ENCODE data around the gene SLC9A9.

The SLC9A9 gene

GRCh38 chr3:143478115-143478693 is 370.1 kb downstream of the SLC9A9 start:
- no peaks in the 10 kb centered on the region for H3K27me3 ChIP-seq (ENCODE audit: control insufficient read depth, insufficient read depth, low read length)
- H3K9ac ChIP-seq (ENCODE audit: low read length) = no peak overlapping the region
- H3K4me3 ChIP-seq (ENCODE audit: low read length) = no peak overlapping the region
- no peaks in the 10 kb centered on the region for H3K4me1 ChIP-seq (ENCODE audit: control insufficient read depth, insufficient read depth, low read length)
- H3K27ac ChIP-seq (ENCODE audit: low read depth, low read length) = no peak overlapping the region
- no peaks in the 10 kb centered on the region for H3K36me3 ChIP-seq (ENCODE audit: control insufficient read depth, insufficient read depth, low read length)

- no peaks in the 10 kb centered on the region for H3K27me3 ChIP-seq (ENCODE audit: control insufficient read depth, insufficient read depth, low read length)
- H3K9ac ChIP-seq (ENCODE audit: low read length) = no peak overlapping the region
- no peaks in the 10 kb centered on the region for H3K4me1 ChIP-seq (ENCODE audit: control insufficient read depth, insufficient read depth, low read length)
- H3K36me3 ChIP-seq (ENCODE audit: control insufficient read depth, insufficient read depth, low read length) = no peaks in the 10 kb centered on the region
- no peak overlapping the region for H3K4me3 ChIP-seq (ENCODE audit: low read length)
- H3K27ac ChIP-seq (ENCODE audit: low read depth, low read length) = no peak overlapping the region
These were observed 371.2 kb downstream of the SLC9A9 start for GRCh38 chr3:143476965-143477640.

- H3K27me3 ChIP-seq (ENCODE audit: control insufficient read depth, insufficient read depth, low read length) = no peaks in the 10 kb centered on the region
- no peak overlapping the region for H3K9ac ChIP-seq (ENCODE audit: low read length)
- H3K4me1 ChIP-seq (ENCODE audit: control insufficient read depth, insufficient read depth, low read length) = no peaks in the 10 kb centered on the region
- H3K27ac ChIP-seq (ENCODE audit: low read depth, low read length) = no peak overlapping the region
- H3K4me3 ChIP-seq (ENCODE audit: low read length) = no peak overlapping the region
- H3K36me3 ChIP-seq (ENCODE audit: control insufficient read depth, insufficient read depth, low read length) = no peaks in the 10 kb centered on the region
These were observed 372.3 kb downstream of the SLC9A9 start for GRCh38 chr3:143475981-143476380.

GRCh38 chr3:143472731-143473523 is 375.3 kb downstream of the SLC9A9 start:
- Histone ChIP-seq H3K27ac (ENCODE audit: low read depth, low read length) (no peak overlapping the region), H3K4me3 (ENCODE audit: low read length) (no peak overlapping the region), H3K27me3 (ENCODE audit: control insufficient read depth, insufficient read depth, low read length) (no peaks in the 10 kb centered on the region), H3K4me1 (ENCODE audit: control insufficient read depth, insufficient read depth, low read length) (no peaks in the 10 kb centered on the region), H3K9ac (ENCODE audit: low read length) (no peak overlapping the region), H3K36me3 (ENCODE audit: control insufficient read depth, insufficient read depth, low read length) (no peaks in the 10 kb centered on the region)

GRCh38 chr3:143471705-143472104 is 376.6 kb downstream of the SLC9A9 start:
- Histone ChIP-seq H3K27me3 (ENCODE audit: control insufficient read depth, insufficient read depth, low read length) (no peaks in the 10 kb centered on the region), H3K36me3 (ENCODE audit: control insufficient read depth, insufficient read depth, low read length) (no peaks in the 10 kb centered on the region), H3K4me1 (ENCODE audit: control insufficient read depth, insufficient read depth, low read length) (no peaks in the 10 kb centered on the region), H3K9ac (ENCODE audit: low read length) (no peak overlapping the region), H3K4me3 (ENCODE audit: low read length) (no peak overlapping the region), H3K27ac (ENCODE audit: low read depth, low read length) (no peak overlapping the region)

GRCh38 chr3:143469159-143469558 is 379.1 kb downstream of the SLC9A9 start:
- Histone ChIP-seq H3K36me3 (ENCODE audit: control insufficient read depth, insufficient read depth, low read length) (no peaks in the 10 kb centered on the region), H3K4me3 (ENCODE audit: low read length) (no peak overlapping the region), H3K4me1 (ENCODE audit: control insufficient read depth, insufficient read depth, low read length) (no peaks in the 10 kb centered on the region), H3K9ac (ENCODE audit: low read length) (no peak overlapping the region), H3K27me3 (ENCODE audit: control insufficient read depth, insufficient read depth, low read length) (no peaks in the 10 kb centered on the region), H3K27ac (ENCODE audit: low read depth, low read length) (no peak overlapping the region)

- Histone ChIP-seq H3K27me3 (ENCODE audit: control insufficient read depth, insufficient read depth, low read length) (no peaks in the 10 kb centered on the region), H3K4me3 (ENCODE audit: low read length) (no peak overlapping the region), H3K9ac (ENCODE audit: low read length) (no peak overlapping the region), H3K4me1 (ENCODE audit: control insufficient read depth, insufficient read depth, low read length) (no peaks in the 10 kb centered on the region), H3K27ac (ENCODE audit: low read depth, low read length) (no peak overlapping the region), H3K36me3 (ENCODE audit: control insufficient read depth, insufficient read depth, low read length) (no peaks in the 10 kb centered on the region)
These were observed 382.6 kb downstream of the SLC9A9 start for GRCh38 chr3:143465666-143466065.

- Histone ChIP-seq H3K36me3 (ENCODE audit: control insufficient read depth, insufficient read depth, low read length) (no peaks in the 10 kb centered on the region), H3K27me3 (ENCODE audit: control insufficient read depth, insufficient read depth, low read length) (no peaks in the 10 kb centered on the region), H3K4me3 (ENCODE audit: low read length) (no peak overlapping the region), H3K4me1 (ENCODE audit: control insufficient read depth, insufficient read depth, low read length) (no peaks in the 10 kb centered on the region), H3K27ac (ENCODE audit: low read depth, low read length) (no peak overlapping the region), H3K9ac (ENCODE audit: low read length) (no peak overlapping the region)
These were observed 383.4 kb downstream of the SLC9A9 start for GRCh38 chr3:143464850-143465249.

GRCh38 chr3:143455480-143455879 is 392.8 kb downstream of the SLC9A9 start:
- Histone ChIP-seq H3K9ac (ENCODE audit: low read length) (no peak overlapping the region), H3K36me3 (ENCODE audit: control insufficient read depth, insufficient read depth, low read length) (no peaks in the 10 kb centered on the region), H3K4me3 (ENCODE audit: low read length) (no peak overlapping the region), H3K27ac (ENCODE audit: low read depth, low read length) (no peak overlapping the region), H3K27me3 (ENCODE audit: control insufficient read depth, insufficient read depth, low read length) (no peaks in the 10 kb centered on the region), H3K4me1 (ENCODE audit: control insufficient read depth, insufficient read depth, low read length) (no peaks in the 10 kb centered on the region)

- H3K4me1 ChIP-seq (ENCODE audit: control insufficient read depth, insufficient read depth, low read length) = no peaks in the 10 kb centered on the region
- no peak overlapping the region for H3K9ac ChIP-seq (ENCODE audit: low read length)
- H3K27me3 ChIP-seq (ENCODE audit: control insufficient read depth, insufficient read depth, low read length) = no peaks in the 10 kb centered on the region
- H3K4me3 ChIP-seq (ENCODE audit: low read length) = no peak overlapping the region
- no peaks in the 10 kb centered on the region for H3K36me3 ChIP-seq (ENCODE audit: control insufficient read depth, insufficient read depth, low read length)
- no peak overlapping the region for H3K27ac ChIP-seq (ENCODE audit: low read depth, low read length)
These were observed 397.6 kb downstream of the SLC9A9 start for GRCh38 chr3:143450632-143451031.

GRCh38 chr3:143447491-143447890 is 400.8 kb downstream of the SLC9A9 start:
- Histone ChIP-seq H3K4me3 (ENCODE audit: low read length) (no peak overlapping the region), H3K9ac (ENCODE audit: low read length) (no peak overlapping the region), H3K4me1 (ENCODE audit: control insufficient read depth, insufficient read depth, low read length) (no peaks in the 10 kb centered on the region), H3K27me3 (ENCODE audit: control insufficient read depth, insufficient read depth, low read length) (no peaks in the 10 kb centered on the region), H3K36me3 (ENCODE audit: control insufficient read depth, insufficient read depth, low read length) (no peaks in the 10 kb centered on the region), H3K27ac (ENCODE audit: low read depth, low read length) (no peak overlapping the region)

- H3K4me1 ChIP-seq (ENCODE audit: control insufficient read depth, insufficient read depth, low read length) = no peaks in the 10 kb centered on the region
- H3K27me3 ChIP-seq (ENCODE audit: control insufficient read depth, insufficient read depth, low read length) = no peaks in the 10 kb centered on the region
- H3K36me3 ChIP-seq (ENCODE audit: control insufficient read depth, insufficient read depth, low read length) = no peaks in the 10 kb centered on the region
- no peak overlapping the region for H3K9ac ChIP-seq (ENCODE audit: low read length)
- H3K27ac ChIP-seq (ENCODE audit: low read depth, low read length) = no peak overlapping the region
- H3K4me3 ChIP-seq (ENCODE audit: low read length) = no peak overlapping the region
These were observed 403.1 kb downstream of the SLC9A9 start for GRCh38 chr3:143445118-143445517.
